Measurements from ENCODE around the gene GFI1. TPM values are rescaled to one million over a fixed set of nuclear protein-coding genes. Genes with fewer than 3 reads are reported as not detected.

Gene GFI1
- total RNA-seq, 1 donor from 2014 or later = 2.4 TPM

Other genes with a start within 250 kb of the GFI1 start
- gene GLMN, start 187.9 kb downstream of the GFI1 start, total RNA-seq = 13.9 TPM
- 44.8 TPM for gene RPAP2, start 187.9 kb downstream of the GFI1 start, total RNA-seq

All from ureter (tissue), 1 donor.